Astrocyte of the spinal cord (primary cell): ENCODE measurements around the gene POU2F3.

Experiments used
- DNase-seq: peaks from one replicate; pipeline ENCODE4 v3.0.0; 2011; ENCODE audit warnings: low read depth, low spot score
- H3K4me3 ChIP-seq: 2 replicates; pipeline ENCODE4 v1.5.1; 2011; ENCODE audit warnings: low read depth, mild to moderate bottlenecking, low read length, moderate library complexity
- in situ Hi-C: cut with HindIII; loops from 2 replicates; pipeline ENCODE4 v1.10.0; 2017; ENCODE audit warnings: low sequenced_read_pairs
- TF ChIP-seq, protein P1 (sequence below): IDR thresholded peaks from 2 replicates; pipeline ENCODE4 v1.5.1; 2012; ENCODE audit warnings: low read depth, mild to moderate bottlenecking, low read length, inconsistent platforms

Gene POU2F3

DNA sequence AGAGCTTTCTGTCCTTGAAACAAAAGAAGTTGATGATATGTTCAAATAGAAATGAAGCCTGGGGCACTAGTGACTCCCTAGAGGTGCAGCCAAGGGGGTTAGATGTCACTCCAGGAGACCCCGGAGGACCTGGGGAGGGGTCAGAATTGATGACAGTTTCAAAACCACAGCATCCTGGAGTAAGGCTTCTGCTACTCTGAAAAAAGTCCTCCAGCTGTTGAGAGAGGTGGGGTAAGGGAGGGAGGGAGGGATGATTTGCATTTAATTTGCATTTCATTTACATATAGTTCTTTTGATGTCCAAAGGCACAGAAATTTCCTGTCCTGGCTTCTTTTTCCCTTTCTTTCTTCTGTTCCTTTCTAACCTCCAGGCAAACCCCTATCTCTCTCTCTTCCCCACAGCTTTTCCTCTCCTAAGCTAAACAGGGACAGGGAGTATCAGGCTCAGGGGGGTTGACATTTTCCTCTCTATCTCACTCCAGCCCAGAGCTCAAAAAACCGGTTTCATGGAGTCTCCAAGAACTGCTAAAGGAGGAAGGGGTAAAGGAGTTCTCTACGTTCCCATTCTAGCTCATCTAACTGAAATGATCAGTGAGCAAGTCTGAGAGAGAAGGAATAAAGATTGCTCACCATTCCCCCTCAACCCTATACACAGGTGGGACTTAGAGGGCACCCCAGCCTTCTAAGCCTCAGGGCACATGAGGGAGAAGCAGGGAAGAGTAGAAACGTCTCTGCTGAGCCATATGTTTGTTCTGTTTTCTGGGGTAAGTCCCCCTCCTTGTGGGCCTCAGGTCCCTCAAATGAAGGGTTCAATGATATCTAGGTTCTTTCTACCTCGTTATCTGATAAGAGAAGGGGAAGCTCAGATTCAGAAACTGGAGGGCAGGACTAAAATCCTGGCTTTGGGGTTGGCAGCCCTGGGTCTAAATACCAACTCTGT lies 3.5 kb upstream of the POU2F3 start:
- DNase-seq, result peak; percentile 26
- in situ Hi-C loops, result no loop called here
- TF ChIP-seq, protein P1, sequence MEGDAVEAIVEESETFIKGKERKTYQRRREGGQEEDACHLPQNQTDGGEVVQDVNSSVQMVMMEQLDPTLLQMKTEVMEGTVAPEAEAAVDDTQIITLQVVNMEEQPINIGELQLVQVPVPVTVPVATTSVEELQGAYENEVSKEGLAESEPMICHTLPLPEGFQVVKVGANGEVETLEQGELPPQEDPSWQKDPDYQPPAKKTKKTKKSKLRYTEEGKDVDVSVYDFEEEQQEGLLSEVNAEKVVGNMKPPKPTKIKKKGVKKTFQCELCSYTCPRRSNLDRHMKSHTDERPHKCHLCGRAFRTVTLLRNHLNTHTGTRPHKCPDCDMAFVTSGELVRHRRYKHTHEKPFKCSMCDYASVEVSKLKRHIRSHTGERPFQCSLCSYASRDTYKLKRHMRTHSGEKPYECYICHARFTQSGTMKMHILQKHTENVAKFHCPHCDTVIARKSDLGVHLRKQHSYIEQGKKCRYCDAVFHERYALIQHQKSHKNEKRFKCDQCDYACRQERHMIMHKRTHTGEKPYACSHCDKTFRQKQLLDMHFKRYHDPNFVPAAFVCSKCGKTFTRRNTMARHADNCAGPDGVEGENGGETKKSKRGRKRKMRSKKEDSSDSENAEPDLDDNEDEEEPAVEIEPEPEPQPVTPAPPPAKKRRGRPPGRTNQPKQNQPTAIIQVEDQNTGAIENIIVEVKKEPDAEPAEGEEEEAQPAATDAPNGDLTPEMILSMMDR, result no peak

DNA sequence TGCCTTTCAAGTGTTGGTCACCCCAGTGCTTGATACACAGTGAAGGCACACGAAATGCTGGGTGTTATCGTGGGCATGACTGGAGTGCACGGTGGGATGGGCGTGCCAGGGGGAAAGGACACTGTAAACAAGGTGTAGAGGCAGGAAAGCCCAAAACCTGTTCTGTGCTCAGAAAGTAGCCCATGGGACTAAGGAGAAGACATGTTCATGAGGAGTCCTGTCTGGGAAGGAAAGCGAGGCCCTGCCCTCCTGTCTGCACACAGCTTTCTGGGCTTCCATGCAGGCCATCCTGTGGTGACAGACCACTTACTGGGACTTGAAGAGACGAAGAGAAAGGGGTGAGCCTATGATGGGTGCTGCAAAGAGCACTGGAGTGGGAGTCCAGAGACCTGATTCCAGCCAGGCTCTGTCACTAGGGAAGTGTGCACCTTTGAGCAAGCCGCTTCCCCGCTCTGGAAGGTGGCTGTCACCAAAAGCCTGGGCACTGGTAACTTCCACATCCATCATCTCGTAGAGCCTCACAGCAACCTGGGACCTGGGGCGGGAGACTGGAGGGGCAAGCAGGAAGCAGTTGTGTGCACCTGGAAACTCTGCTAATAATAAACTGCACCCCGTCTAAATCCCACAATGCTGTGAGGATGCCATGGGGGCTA lies 846 bp upstream of the POU2F3 start:
- H3K4me3 ChIP-seq, result no peak overlapping the region
- in situ Hi-C loops, result no loop called here
- DNase-seq, result no peak
- TF ChIP-seq, protein P1, result no peak

More for the DNA sequence above, 3.5 kb upstream of the POU2F3 start:
- no peak overlapping the region for H3K4me3 ChIP-seq

DNA sequence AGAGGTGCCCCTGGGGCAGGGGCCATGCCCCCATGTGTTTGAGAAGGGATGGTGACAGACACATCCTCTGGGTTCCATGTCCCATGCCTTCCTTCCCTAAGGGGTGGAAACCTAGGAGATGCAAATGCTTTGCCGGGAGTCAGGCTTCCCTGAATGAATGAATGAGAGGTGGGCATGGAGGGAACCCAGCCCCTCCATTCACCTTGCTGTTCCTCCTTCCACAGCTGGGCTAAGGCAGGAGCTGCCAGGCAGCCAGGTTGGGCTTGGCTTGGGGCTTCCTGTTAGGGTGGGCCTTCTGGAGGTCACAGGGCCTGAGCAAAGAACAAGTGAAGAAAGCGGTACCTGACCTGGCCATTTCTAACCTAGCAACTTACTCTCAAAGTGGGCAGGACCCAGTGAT lies 926 bp downstream of the POU2F3 start:
- H3K4me3 ChIP-seq, result no peak overlapping the region
- DNase-seq, result no peak
- TF ChIP-seq, protein P1, result no peak
- in situ Hi-C loops, result no loop called here

DNA sequence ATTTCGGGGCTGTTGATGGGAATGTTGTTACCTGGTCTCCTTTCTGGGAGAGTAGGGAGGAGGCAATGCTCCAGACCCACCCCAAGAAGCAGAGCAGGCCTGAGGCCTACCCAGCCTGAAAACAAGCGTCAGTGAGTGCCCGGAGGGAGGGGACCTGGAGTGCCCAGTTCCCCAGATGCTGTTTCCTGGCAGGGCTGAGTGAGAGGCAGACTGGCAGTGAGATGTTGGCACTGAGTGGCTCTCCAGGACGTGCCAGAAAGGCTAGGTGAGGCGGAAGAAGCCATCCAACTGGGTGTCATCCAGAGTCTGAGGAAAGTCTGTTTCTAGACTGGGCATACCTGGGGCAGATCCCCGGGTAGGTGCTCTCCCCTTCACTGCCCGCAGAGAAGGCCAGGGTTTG lies 1.3 kb downstream of the POU2F3 start:
- TF ChIP-seq, protein P1, result no peak
- no peak overlapping the region for H3K4me3 ChIP-seq
- in situ Hi-C loops, result no loop called here
- DNase-seq, result no peak

DNA sequence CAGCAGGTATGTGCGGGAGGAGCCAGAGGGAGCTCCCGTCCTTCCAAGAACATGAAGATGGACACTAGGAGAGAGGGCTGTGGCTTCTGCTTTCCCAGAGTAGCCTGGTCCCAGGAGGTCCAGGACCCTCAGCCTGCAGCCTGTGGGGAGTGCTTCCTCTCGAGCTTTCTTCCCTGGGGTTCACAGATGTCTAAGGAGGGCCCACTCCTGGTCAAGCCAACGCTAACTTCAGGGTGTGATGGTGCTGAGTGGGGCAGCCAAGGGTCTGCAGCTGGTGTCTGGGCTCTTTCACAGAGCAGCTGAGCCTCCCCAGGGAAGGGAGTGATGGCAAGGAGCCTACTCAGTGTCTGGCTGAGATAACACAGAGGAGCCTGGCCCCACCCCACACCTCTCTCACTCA lies 3.3 kb downstream of the POU2F3 start:
- in situ Hi-C loops, result no loop called here
- no peak overlapping the region for H3K4me3 ChIP-seq
- TF ChIP-seq, protein P1, result no peak
- DNase-seq, result no peak

DNA sequence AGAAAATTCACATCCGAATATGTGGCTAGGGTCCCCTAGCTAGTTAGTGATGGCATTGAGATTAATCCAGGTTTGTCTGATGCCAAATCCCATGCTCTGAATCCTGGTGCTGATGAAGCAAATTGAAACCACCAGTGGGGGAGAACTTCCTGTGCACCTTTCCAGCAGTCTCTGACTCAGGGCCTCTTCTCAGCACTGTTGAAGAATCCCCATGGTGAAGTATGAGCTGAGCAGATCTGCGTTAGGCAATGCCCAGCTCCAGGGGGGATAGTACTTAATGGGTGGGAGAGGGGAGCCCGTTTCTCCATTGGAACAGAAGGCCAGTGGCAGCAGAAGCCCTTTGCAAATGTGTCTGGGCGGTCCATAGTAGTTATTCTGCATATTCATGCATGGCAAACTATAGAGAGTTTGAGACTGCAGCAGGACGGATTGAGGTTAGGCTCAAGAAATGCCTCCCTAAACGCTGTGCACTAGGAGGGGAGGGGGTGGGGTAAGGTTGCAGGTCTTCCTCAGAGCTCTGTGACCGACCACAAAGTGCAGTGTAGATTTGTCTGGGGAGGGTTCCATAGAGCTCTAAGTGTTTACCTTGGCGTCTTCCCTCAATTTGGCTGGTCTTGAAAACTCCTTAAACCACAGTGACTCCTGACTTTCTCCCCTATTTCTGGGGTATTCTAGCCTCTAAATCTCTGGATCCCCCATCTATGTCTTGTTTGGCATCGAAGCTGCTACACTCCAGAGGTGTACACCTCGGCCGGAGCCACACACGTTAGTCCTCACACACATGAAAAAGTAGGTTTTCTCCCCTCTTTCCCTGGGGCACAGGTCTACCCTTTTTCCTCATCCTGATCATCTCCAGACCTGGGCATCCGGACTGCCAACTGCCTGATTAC lies 4.8 kb downstream of the POU2F3 start:
- TF ChIP-seq, protein P1, result no peak
- no peak overlapping the region for H3K4me3 ChIP-seq
- in situ Hi-C loops, result no loop called here
- peak; percentile 44 for DNase-seq
